Panc1 (cell line): Measurements from ENCODE around the gene MINAR1.

Experiments used
- TF ChIP-seq, protein P1 (sequence below): fragments of 450-650 bp; IDR thresholded peaks from 2 replicates; pipeline ENCODE4 v1.5.1; 2017; ENCODE audit warnings: mild to moderate bottlenecking
- TF ChIP-seq, protein P2 (sequence below), 2 experiments: IDR thresholded peaks; 2 replicates each; pipeline ENCODE4 v1.6.1; 2011 to 2012; ENCODE audit warnings: low read depth in 2 of 2, control low read depth in 1 of 2, low read length in 1 of 2, mild to moderate bottlenecking in 1 of 2, moderate library complexity in 1 of 2; ENCODE audit not compliant: insufficient read depth in 1 of 2

DNA sequence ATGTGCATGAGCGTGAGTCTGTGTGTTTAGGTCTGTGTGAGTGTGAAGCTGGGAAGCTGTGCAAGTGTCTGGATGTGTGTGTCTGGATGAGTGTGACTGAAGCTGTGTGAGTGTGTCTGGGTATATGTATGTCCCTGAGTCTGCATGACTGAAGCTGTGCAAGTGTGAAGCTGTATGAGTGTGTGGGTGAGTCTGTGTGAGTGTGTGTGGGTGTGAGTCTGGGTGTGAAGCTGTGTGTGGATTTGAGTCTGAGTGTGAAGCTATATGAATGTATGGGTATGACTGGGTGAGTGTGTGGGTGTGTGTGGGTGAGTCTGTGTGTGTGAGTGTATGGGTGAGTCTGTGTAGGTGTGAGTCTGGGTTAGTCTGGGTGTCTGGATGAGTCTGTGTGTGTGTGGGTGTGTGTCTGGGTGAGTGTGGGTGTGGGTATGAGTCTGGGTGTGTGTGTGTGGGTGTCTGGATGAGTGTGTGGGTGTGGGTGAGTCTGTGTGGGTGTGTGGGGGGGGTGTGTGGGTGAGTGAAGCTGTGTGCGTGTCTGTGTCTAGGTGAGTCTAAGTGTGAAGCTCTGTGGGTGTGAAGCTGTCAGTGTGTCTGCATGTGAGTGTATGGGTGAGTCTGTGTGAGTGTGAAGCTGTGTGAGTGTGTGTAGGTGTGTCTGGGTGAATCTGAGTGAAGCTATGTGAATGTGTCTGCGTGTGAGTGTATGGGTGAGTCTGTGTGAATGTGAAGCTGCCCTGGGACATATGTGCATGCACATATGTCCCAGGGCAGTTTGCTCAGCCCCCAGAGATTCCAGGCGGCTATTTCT lies 20.3 kb downstream of the MINAR1 start:
- TF ChIP-seq, protein P1, sequence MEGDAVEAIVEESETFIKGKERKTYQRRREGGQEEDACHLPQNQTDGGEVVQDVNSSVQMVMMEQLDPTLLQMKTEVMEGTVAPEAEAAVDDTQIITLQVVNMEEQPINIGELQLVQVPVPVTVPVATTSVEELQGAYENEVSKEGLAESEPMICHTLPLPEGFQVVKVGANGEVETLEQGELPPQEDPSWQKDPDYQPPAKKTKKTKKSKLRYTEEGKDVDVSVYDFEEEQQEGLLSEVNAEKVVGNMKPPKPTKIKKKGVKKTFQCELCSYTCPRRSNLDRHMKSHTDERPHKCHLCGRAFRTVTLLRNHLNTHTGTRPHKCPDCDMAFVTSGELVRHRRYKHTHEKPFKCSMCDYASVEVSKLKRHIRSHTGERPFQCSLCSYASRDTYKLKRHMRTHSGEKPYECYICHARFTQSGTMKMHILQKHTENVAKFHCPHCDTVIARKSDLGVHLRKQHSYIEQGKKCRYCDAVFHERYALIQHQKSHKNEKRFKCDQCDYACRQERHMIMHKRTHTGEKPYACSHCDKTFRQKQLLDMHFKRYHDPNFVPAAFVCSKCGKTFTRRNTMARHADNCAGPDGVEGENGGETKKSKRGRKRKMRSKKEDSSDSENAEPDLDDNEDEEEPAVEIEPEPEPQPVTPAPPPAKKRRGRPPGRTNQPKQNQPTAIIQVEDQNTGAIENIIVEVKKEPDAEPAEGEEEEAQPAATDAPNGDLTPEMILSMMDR = no peak
- TF ChIP-seq, protein P2, sequence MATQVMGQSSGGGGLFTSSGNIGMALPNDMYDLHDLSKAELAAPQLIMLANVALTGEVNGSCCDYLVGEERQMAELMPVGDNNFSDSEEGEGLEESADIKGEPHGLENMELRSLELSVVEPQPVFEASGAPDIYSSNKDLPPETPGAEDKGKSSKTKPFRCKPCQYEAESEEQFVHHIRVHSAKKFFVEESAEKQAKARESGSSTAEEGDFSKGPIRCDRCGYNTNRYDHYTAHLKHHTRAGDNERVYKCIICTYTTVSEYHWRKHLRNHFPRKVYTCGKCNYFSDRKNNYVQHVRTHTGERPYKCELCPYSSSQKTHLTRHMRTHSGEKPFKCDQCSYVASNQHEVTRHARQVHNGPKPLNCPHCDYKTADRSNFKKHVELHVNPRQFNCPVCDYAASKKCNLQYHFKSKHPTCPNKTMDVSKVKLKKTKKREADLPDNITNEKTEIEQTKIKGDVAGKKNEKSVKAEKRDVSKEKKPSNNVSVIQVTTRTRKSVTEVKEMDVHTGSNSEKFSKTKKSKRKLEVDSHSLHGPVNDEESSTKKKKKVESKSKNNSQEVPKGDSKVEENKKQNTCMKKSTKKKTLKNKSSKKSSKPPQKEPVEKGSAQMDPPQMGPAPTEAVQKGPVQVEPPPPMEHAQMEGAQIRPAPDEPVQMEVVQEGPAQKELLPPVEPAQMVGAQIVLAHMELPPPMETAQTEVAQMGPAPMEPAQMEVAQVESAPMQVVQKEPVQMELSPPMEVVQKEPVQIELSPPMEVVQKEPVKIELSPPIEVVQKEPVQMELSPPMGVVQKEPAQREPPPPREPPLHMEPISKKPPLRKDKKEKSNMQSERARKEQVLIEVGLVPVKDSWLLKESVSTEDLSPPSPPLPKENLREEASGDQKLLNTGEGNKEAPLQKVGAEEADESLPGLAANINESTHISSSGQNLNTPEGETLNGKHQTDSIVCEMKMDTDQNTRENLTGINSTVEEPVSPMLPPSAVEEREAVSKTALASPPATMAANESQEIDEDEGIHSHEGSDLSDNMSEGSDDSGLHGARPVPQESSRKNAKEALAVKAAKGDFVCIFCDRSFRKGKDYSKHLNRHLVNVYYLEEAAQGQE (IDR thresholded peaks at IDR 0.05; ENCODE audit: insufficient read depth in 1 of 2, low read depth in 2 of 2, low read length in 1 of 2) = no peak
